Measurements from ENCODE around the gene EIF2S3. TPM values are rescaled to one million over a fixed set of nuclear protein-coding genes. Genes with fewer than 3 reads are reported as not detected.

Gene EIF2S3
- polyA plus RNA-seq (2013, experiment 1 of 2): 113 TPM
- 111 TPM for polyA plus RNA-seq (2013, experiment 2 of 2)

DNA sequence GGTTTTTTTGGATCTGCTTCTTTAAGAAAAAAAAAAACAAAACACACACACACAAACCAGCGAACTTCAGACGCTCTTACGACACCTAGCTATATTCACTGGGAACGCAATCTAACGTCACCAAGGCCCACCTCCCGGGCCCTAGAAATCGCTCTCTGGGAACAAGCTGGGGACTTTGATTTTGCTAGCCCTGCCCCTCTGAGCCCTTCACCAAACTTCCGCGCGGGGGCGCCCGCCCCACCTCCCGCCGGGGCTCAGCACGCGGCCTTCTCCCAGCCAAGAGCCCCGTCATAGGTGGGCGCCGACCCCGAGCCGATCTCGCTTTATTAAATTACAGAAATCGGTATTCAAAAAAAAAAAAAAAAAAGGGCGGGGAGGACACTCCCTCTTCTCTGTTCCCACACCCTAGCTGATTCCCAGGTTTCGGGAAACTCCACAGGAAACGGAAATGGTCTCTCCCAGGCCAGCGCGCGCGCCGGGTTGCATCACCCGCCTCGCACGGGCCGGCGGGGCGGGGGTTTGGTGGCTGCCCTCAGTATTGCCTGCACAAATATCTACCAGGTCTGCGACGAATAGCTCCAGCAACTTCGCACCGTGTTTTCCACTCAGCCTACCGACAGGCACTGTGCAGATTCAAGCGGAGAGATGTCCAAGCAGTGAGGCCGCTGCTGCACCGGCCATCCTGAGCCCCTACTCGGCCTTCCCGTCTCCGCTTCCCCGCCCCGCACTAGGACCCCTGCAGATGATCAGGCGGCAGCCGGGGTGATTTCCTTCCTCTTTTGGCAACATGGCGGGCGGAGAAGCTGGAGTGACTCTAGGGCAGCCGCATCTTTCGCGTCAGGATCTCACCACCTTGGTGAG lies at the start of gene EIF2S3:
Gene EIF2S3, plus strand, starts transcription at position 775 of the 861 bp plus-strand sequence. Its CDS starts 13 bp downstream, at position 788.
- under 1% methylated on average over 37 of the region's 57 CpGs for WGBS
- peak within 1 kb of the TSS; percentile 57 for H2BK15ac ChIP-seq (ENCODE audit: low read depth, poor library complexity, severe bottlenecking)
- H2BK12ac ChIP-seq (ENCODE audit: low read length in 2 of 2): peak within 1 kb of the TSS in 1 of 2 experiments; percentile 77
- peak within 1 kb of the TSS; percentile 57 to 86 for H3K4ac ChIP-seq (ENCODE audit: low read depth in 1 of 2, low read length in 2 of 2)
- peaks cover 6 to 21% of the 10 kb centered on the region in 2 experiments for H3K36me3 ChIP-seq (ENCODE audit: control insufficient read depth in 1 of 2, insufficient read depth in 2 of 2, low read depth in 1 of 2, low read length in 2 of 2)
- H4K91ac ChIP-seq (ENCODE audit: low read length): peak within 1 kb of the TSS; percentile 80
- H3K23ac ChIP-seq (ENCODE audit: low read length in 2 of 2): no peak within 1 kb of the TSS
- H3K4me2 ChIP-seq (ENCODE audit: low read length, poor library complexity, severe bottlenecking): peak within 1 kb of the TSS; percentile 43
- H3K14ac ChIP-seq (ENCODE audit: low read length in 2 of 2): peak within 1 kb of the TSS in 1 of 2 experiments; percentile 91
- no peaks in the 10 kb centered on the region for H3K27me3 ChIP-seq (ENCODE audit: control insufficient read depth in 1 of 2, insufficient read depth in 1 of 2, low read length in 2 of 2)
- peak within 1 kb of the TSS; percentile 99 for H3K27ac ChIP-seq (ENCODE audit: low read length, poor library complexity, severe bottlenecking)
- no peaks in the 10 kb centered on the region for H3K9me3 ChIP-seq (ENCODE audit: control insufficient read depth, low read length)
- H2BK120ac ChIP-seq (ENCODE audit: low read depth, low read length): no peak within 1 kb of the TSS
- peaks cover 2% of the 10 kb centered on the region for H3K4me1 ChIP-seq (ENCODE audit: control insufficient read depth, insufficient read depth, low read depth, low read length)
- peak within 1 kb of the TSS; percentile 81 to 93 for H3K18ac ChIP-seq (ENCODE audit: low read depth in 1 of 2, low read length in 2 of 2)
- H2BK5ac ChIP-seq (ENCODE audit: low read depth, low read length, poor library complexity, severe bottlenecking): peak within 1 kb of the TSS; percentile 92
- H3K4me3 ChIP-seq (ENCODE audit: insufficient read depth in 1 of 2, low read depth in 1 of 2, low read length in 2 of 2): peak within 1 kb of the TSS in 1 of 2 experiments; percentile 82
- no peak within 1 kb of the TSS for H3K9ac ChIP-seq (ENCODE audit: low read length)
- H2AK5ac ChIP-seq (ENCODE audit: low read length, severe bottlenecking): no peak within 1 kb of the TSS
- no peaks in the 10 kb centered on the region for H3K79me1 ChIP-seq (replicated peaks; ENCODE audit: low read length, poor library complexity, severe bottlenecking)
- peak within 1 kb of the TSS; percentile 45 for H4K8ac ChIP-seq (ENCODE audit: low read length)
- peak; percentile 96 for DNase-seq
- no peak within 1 kb of the TSS for H2AFZ ChIP-seq (ENCODE audit: low read depth, low read length)

DNA sequence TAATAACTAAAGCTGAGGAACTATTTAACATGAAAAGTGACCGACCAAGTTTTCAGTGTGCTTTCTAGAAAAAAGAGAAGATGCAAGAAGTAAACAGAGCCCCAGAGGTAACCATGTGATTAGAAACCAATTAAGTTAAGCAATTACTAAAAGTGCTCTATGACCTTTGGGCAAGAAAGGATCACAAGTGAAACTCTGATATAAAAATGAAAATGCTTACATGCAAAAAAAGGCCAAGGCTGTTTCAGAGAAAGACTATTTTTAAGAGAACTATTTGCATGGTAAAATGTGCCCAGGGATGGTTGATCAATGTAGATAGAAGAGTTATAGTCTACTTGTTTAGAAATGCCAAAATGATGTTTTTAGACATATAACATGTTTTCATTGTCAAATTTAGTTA lies 49.7 kb upstream of the EIF2S3 start:
- no peak overlapping the region for H3K23ac ChIP-seq (ENCODE audit: low read length in 2 of 2)
- no peak for DNase-seq
- H3K79me1 ChIP-seq (replicated peaks; ENCODE audit: low read length, poor library complexity, severe bottlenecking): peaks cover 6% of the 10 kb centered on the region
- H3K4me1 ChIP-seq (ENCODE audit: control insufficient read depth, insufficient read depth, low read depth, low read length): no peaks in the 10 kb centered on the region
- H3K9ac ChIP-seq (ENCODE audit: low read length): no peak overlapping the region
- no peak overlapping the region for H2BK15ac ChIP-seq (ENCODE audit: low read depth, poor library complexity, severe bottlenecking)
- H2BK5ac ChIP-seq (ENCODE audit: low read depth, low read length, poor library complexity, severe bottlenecking): no peak overlapping the region
- no peaks in the 10 kb centered on the region for H3K9me3 ChIP-seq (ENCODE audit: control insufficient read depth, low read length)
- H3K27ac ChIP-seq (ENCODE audit: low read length, poor library complexity, severe bottlenecking): no peak overlapping the region
- H2BK120ac ChIP-seq (ENCODE audit: low read depth, low read length): no peak overlapping the region
- no peak overlapping the region for H3K4me3 ChIP-seq (ENCODE audit: insufficient read depth in 1 of 2, low read depth in 1 of 2, low read length in 2 of 2)
- no peak overlapping the region for H2AFZ ChIP-seq (ENCODE audit: low read depth, low read length)
- no peak overlapping the region for H3K4me2 ChIP-seq (ENCODE audit: low read length, poor library complexity, severe bottlenecking)
- no peak overlapping the region for H3K14ac ChIP-seq (ENCODE audit: low read length in 2 of 2)
- H2AK5ac ChIP-seq (ENCODE audit: low read length, severe bottlenecking): no peak overlapping the region
- no CpG with 5 or more reads among the region's 1 CpG for WGBS
- peaks cover 0 to 12% of the 10 kb centered on the region in 2 experiments for H3K27me3 ChIP-seq (ENCODE audit: control insufficient read depth in 1 of 2, insufficient read depth in 1 of 2, low read length in 2 of 2)
- no peak overlapping the region for H4K8ac ChIP-seq (ENCODE audit: low read length)
- peaks cover 0 to 14% of the 10 kb centered on the region in 2 experiments for H3K36me3 ChIP-seq (ENCODE audit: control insufficient read depth in 1 of 2, insufficient read depth in 2 of 2, low read depth in 1 of 2, low read length in 2 of 2)
- no peak overlapping the region for H3K4ac ChIP-seq (ENCODE audit: low read depth in 1 of 2, low read length in 2 of 2)
- H3K18ac ChIP-seq (ENCODE audit: low read depth in 1 of 2, low read length in 2 of 2): no peak overlapping the region
- H4K91ac ChIP-seq (ENCODE audit: low read length): no peak overlapping the region
- no peak overlapping the region for H2BK12ac ChIP-seq (ENCODE audit: low read length in 2 of 2)

DNA sequence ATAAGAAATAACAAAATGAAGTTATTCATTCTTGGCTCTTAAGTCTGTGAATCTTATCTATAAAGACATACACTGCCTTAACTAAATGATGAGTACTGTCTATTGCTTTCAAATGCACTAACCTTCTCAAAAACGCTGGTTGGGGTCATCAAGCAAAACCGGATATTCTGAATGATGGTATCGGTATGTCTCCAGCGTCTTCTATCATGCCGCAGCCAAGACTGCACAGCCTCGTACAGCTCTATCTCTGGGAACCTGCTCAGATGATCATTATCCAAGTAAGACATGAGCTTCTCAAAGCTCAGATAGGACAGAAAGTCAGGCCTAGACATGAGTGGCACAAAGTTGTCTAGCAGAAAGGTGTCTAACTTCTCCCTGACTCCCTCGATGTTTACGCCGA lies 48.9 kb upstream of the EIF2S3 start:
- peaks cover 0 to 14% of the 10 kb centered on the region in 2 experiments for H3K36me3 ChIP-seq (ENCODE audit: control insufficient read depth in 1 of 2, insufficient read depth in 2 of 2, low read depth in 1 of 2, low read length in 2 of 2)
- no peak overlapping the region for H3K4ac ChIP-seq (ENCODE audit: low read depth in 1 of 2, low read length in 2 of 2)
- no peak overlapping the region for H3K4me3 ChIP-seq (ENCODE audit: insufficient read depth in 1 of 2, low read depth in 1 of 2, low read length in 2 of 2)
- no peaks in the 10 kb centered on the region for H3K9me3 ChIP-seq (ENCODE audit: control insufficient read depth, low read length)
- no peak overlapping the region for H2BK15ac ChIP-seq (ENCODE audit: low read depth, poor library complexity, severe bottlenecking)
- DNase-seq: no peak
- 98% methylated on average over 9 of the region's 9 CpGs for WGBS
- H2BK12ac ChIP-seq (ENCODE audit: low read length in 2 of 2): no peak overlapping the region
- no peak overlapping the region for H2BK5ac ChIP-seq (ENCODE audit: low read depth, low read length, poor library complexity, severe bottlenecking)
- no peak overlapping the region for H2BK120ac ChIP-seq (ENCODE audit: low read depth, low read length)
- H3K9ac ChIP-seq (ENCODE audit: low read length): no peak overlapping the region
- H4K91ac ChIP-seq (ENCODE audit: low read length): no peak overlapping the region
- no peak overlapping the region for H3K27ac ChIP-seq (ENCODE audit: low read length, poor library complexity, severe bottlenecking)
- H3K79me1 ChIP-seq (replicated peaks; ENCODE audit: low read length, poor library complexity, severe bottlenecking): peaks cover 8% of the 10 kb centered on the region
- no peak overlapping the region for H2AFZ ChIP-seq (ENCODE audit: low read depth, low read length)
- no peak overlapping the region for H2AK5ac ChIP-seq (ENCODE audit: low read length, severe bottlenecking)
- no peak overlapping the region for H3K18ac ChIP-seq (ENCODE audit: low read depth in 1 of 2, low read length in 2 of 2)
- H3K14ac ChIP-seq (ENCODE audit: low read length in 2 of 2): no peak overlapping the region
- H4K8ac ChIP-seq (ENCODE audit: low read length): no peak overlapping the region
- no peak overlapping the region for H3K4me2 ChIP-seq (ENCODE audit: low read length, poor library complexity, severe bottlenecking)
- peaks cover 0 to 18% of the 10 kb centered on the region in 2 experiments for H3K27me3 ChIP-seq (ENCODE audit: control insufficient read depth in 1 of 2, insufficient read depth in 1 of 2, low read length in 2 of 2)
- no peaks in the 10 kb centered on the region for H3K4me1 ChIP-seq (ENCODE audit: control insufficient read depth, insufficient read depth, low read depth, low read length)
- no peak overlapping the region for H3K23ac ChIP-seq (ENCODE audit: low read length in 2 of 2)

- 100% methylated on average over 1 of the region's 1 CpG for WGBS
- Histone ChIP-seq H3K36me3 (ENCODE audit: control insufficient read depth in 1 of 2, insufficient read depth in 2 of 2, low read depth in 1 of 2, low read length in 2 of 2) (no peaks in the 10 kb centered on the region), H2AK5ac (ENCODE audit: low read length, severe bottlenecking) (no peak overlapping the region), H2BK5ac (ENCODE audit: low read depth, low read length, poor library complexity, severe bottlenecking) (no peak overlapping the region), H3K14ac (ENCODE audit: low read length in 2 of 2) (no peak overlapping the region), H3K18ac (ENCODE audit: low read depth in 1 of 2, low read length in 2 of 2) (no peak overlapping the region), H2BK120ac (ENCODE audit: low read depth, low read length) (no peak overlapping the region), H3K79me1 (replicated peaks; ENCODE audit: low read length, poor library complexity, severe bottlenecking) (peaks cover 2% of the 10 kb centered on the region), H4K8ac (ENCODE audit: low read length) (no peak overlapping the region), H3K9me3 (ENCODE audit: control insufficient read depth, low read length) (no peaks in the 10 kb centered on the region), H3K4me3 (ENCODE audit: insufficient read depth in 1 of 2, low read depth in 1 of 2, low read length in 2 of 2) (no peak overlapping the region), H3K9ac (ENCODE audit: low read length) (no peak overlapping the region), H3K27me3 (ENCODE audit: control insufficient read depth in 1 of 2, insufficient read depth in 1 of 2, low read length in 2 of 2) (peaks cover 0 to 14% of the 10 kb centered on the region in 2 experiments), H2BK12ac (ENCODE audit: low read length in 2 of 2) (no peak overlapping the region), H3K4ac (ENCODE audit: low read depth in 1 of 2, low read length in 2 of 2) (no peak overlapping the region), H4K91ac (ENCODE audit: low read length) (no peak overlapping the region), H2BK15ac (ENCODE audit: low read depth, poor library complexity, severe bottlenecking) (no peak overlapping the region), H3K4me2 (ENCODE audit: low read length, poor library complexity, severe bottlenecking) (no peak overlapping the region), H3K27ac (ENCODE audit: low read length, poor library complexity, severe bottlenecking) (no peak overlapping the region), H3K23ac (ENCODE audit: low read length in 2 of 2) (no peak overlapping the region), H3K4me1 (ENCODE audit: control insufficient read depth, insufficient read depth, low read depth, low read length) (peaks cover 4% of the 10 kb centered on the region), H2AFZ (ENCODE audit: low read depth, low read length) (no peak overlapping the region)
- no peak for DNase-seq
Measured at GRCh38 chrX:24012266-24012665, 42.5 kb upstream of the EIF2S3 start.

Measured in mesenchymal stem cell (in vitro differentiated cells and primary cell).